Hepatocyte (in vitro differentiated cells): ENCODE results near the gene SBNO2. TPM values are rescaled to one million over a fixed set of nuclear protein-coding genes. Genes with fewer than 3 reads are reported as not detected.
A peak's percentile ranks its signal among the peaks of the same experiment; 100 is the strongest.

ENCODE experiments used
- DNase-seq: peaks from one replicate; pipeline ENCODE4 v3.0.0-alpha.2; 2016; ENCODE audit warnings: low spot score
- H2AFZ ChIP-seq: fragments of 200-600 bp; sonication (generic); 2 replicates; pipeline ENCODE4 v1.6.0; 2016; ENCODE audit warnings: antibody characterized with exemption, mild to moderate bottlenecking
- H3K27ac ChIP-seq: fragments of 200-600 bp; sonication (generic); 2 replicates; pipeline ENCODE4 v1.5.1; 2016; ENCODE audit warnings: mild to moderate bottlenecking
- H3K27me3 ChIP-seq: fragments of 200-600 bp; sonication (generic); 2 replicates; pipeline ENCODE4 v1.6.1; 2016
- H3K36me3 ChIP-seq: fragments of 200-600 bp; sonication (generic); replicated peaks from 2 replicates; pipeline ENCODE4 v1.5.1; 2016; ENCODE audit warnings: low read depth; ENCODE audit not compliant: insufficient read depth
- H3K4me1 ChIP-seq: fragments of 200-600 bp; sonication (generic); 2 replicates; pipeline ENCODE4 v1.5.1; 2016; ENCODE audit warnings: mild to moderate bottlenecking, moderate library complexity; ENCODE audit not compliant: insufficient read depth
- H3K4me2 ChIP-seq: fragments of 200-600 bp; sonication (generic); 2 replicates; pipeline ENCODE4 v1.6.0; 2016
- H3K4me3 ChIP-seq: fragments of 200-600 bp; sonication (generic); 2 replicates; pipeline ENCODE4 v1.5.1; 2016; ENCODE audit warnings: mild to moderate bottlenecking
- H3K79me2 ChIP-seq: fragments of 200-600 bp; sonication (generic); 2 replicates; pipeline ENCODE4 v1.6.0; 2017; ENCODE audit warnings: mild to moderate bottlenecking
- H3K9me2 ChIP-seq: fragments of 200-600 bp; sonication (generic); replicated peaks from 2 replicates; pipeline ENCODE4 v1.6.0; 2017; ENCODE audit warnings: mild to moderate bottlenecking; ENCODE audit not compliant: insufficient read depth
- H3K9me3 ChIP-seq: fragments of 200-600 bp; sonication (generic); 2 replicates; pipeline ENCODE4 v1.5.1; 2016; ENCODE audit warnings: low read depth, mild to moderate bottlenecking
- H4K20me1 ChIP-seq: fragments of 200-600 bp; sonication (generic); 2 replicates; pipeline ENCODE4 v1.6.0; 2016; ENCODE audit warnings: mild to moderate bottlenecking; ENCODE audit not compliant: insufficient read depth, poor library complexity, severe bottlenecking
- EZH2 ChIP-seq: fragments of 200-600 bp; sonication (generic); IDR thresholded peaks from 2 replicates; pipeline ENCODE4 v1.6.1; 2016; ENCODE audit warnings: antibody characterized with exemption, mild to moderate bottlenecking, borderline replicate concordance
- EZH2phosphoT487 ChIP-seq: fragments of 200-600 bp; sonication (generic); IDR thresholded peaks from one replicate; pipeline ENCODE4 v1.6.1; 2018; ENCODE audit warnings: antibody characterized with exemption, mild to moderate bottlenecking, low read depth, moderate library complexity; ENCODE audit not compliant: unreplicated experiment, severe bottlenecking
- WGBS: methylation state at CpG from one replicate; pipeline ENCODE4 v1.1.6; 2016; ENCODE audit warnings: low lambda C conversion rate; ENCODE audit errors: missing lambda C conversion rate; 5-methylcytosine and 5-hydroxymethylcytosine counted together
- polyA plus RNA-seq: library from polyadenylated mRNA; unstranded; fragments of >200 nt; fragmentation: Nextera tagmentation; extraction: Ambion mirVana; gene quantifications from 2 replicates; pipeline ENCODE4 v1.2.1, GENCODE V29; 2016
- total RNA-seq: library from RNA; depleted of rRNA; stranded (reverse); fragments of >200 nt; gene quantifications from 2 replicates; pipeline ENCODE4 v1.2.3, GENCODE V29; 2014
- TF ChIP-seq, protein P1 (sequence below): fragments of 200-600 bp; sonication (generic); IDR thresholded peaks from 2 replicates; pipeline ENCODE4 v1.5.1; 2016; ENCODE audit warnings: antibody characterized with exemption, mild to moderate bottlenecking; ENCODE audit not compliant: poor library complexity

Gene SBNO2
- total and polyA plus RNA-seq, 2 experiments from 2014 or later, result 12.7 to 15.6 TPM

DNA sequence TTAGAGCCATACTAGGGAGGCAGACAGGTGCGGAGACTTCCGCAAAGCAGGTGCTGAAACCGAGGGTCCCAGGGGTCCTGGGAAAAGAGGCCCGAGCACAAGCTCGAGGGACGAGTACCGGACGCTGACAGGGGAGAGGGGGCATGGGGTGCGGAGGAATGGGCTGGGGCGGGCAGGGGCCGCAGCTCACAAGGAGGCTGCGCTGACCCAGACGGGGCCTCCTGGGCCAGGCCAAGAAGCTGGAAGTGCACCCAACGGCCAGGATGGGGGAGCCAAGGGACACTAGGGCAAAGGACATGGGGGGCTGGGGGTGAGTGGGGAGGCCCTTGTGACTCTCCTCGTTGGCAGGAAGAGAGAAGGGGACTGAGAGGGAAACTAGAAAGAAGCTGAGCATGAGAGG, 80.7 kb downstream of the SBNO2 start:
- Histone ChIP-seq H3K27ac (no peak overlapping the region), H3K4me2 (peak overlapping the region; percentile 99), H3K9me2 (no peaks in the 10 kb centered on the region), H3K4me1 (peaks cover 16% of the 10 kb centered on the region), H3K9me3 (no peaks in the 10 kb centered on the region), H3K4me3 (no peak overlapping the region), H2AFZ (no peak overlapping the region), H3K79me2 (peaks cover 34% of the 10 kb centered on the region), H3K27me3 (no peaks in the 10 kb centered on the region), H3K36me3 (no peaks in the 10 kb centered on the region), H4K20me1 (peaks cover 12% of the 10 kb centered on the region)
- TF ChIP-seq EZH2phosphoT487 (no peak), EZH2 (no peak)
- TF ChIP-seq, protein P1, sequence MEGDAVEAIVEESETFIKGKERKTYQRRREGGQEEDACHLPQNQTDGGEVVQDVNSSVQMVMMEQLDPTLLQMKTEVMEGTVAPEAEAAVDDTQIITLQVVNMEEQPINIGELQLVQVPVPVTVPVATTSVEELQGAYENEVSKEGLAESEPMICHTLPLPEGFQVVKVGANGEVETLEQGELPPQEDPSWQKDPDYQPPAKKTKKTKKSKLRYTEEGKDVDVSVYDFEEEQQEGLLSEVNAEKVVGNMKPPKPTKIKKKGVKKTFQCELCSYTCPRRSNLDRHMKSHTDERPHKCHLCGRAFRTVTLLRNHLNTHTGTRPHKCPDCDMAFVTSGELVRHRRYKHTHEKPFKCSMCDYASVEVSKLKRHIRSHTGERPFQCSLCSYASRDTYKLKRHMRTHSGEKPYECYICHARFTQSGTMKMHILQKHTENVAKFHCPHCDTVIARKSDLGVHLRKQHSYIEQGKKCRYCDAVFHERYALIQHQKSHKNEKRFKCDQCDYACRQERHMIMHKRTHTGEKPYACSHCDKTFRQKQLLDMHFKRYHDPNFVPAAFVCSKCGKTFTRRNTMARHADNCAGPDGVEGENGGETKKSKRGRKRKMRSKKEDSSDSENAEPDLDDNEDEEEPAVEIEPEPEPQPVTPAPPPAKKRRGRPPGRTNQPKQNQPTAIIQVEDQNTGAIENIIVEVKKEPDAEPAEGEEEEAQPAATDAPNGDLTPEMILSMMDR, result no peak
- 91% methylated on average over 13 of the region's 15 CpGs for WGBS
- no peak for DNase-seq

DNA sequence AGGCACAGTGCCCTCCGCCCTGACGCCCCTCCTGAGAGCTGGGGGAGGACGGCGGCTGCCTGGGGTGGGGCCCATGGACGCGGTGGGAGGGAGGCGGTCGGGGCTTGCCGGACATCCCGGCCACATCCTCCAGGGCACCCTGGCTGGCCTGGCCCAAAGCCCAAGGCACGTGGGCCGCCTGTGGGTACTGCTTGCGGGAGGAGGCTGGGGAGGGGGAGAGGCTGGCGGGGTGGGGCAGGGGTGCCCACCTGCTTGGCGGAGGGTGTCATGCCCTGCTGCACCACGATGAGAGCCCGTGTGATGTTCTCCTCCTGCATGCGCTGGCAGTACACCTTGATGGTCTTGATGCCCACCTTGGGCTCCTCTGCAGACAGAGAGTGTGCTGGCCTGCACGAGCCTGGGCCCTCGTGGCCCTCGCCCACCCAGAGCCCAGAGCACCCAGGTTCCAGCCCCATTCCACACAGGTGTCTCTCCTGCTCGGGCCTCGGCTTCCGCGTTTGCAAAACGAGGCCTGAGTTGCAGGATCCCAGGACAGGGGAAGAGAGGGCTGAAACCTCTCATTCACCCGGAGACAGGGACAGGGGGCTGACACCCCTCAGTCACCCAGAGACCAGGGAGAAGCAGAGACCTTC, 82.4 kb downstream of the SBNO2 start:
- no peak overlapping the region for H2AFZ ChIP-seq
- H3K79me2 ChIP-seq, result peaks cover 34% of the 10 kb centered on the region
- no peak overlapping the region for H3K4me2 ChIP-seq
- TF ChIP-seq EZH2 (no peak), EZH2phosphoT487 (no peak)
- TF ChIP-seq, protein P1, result no peak
- peaks cover 12% of the 10 kb centered on the region for H4K20me1 ChIP-seq
- WGBS, result 97% methylated on average over 20 of the region's 27 CpGs
- no peak for DNase-seq
- H3K9me3 ChIP-seq, result no peaks in the 10 kb centered on the region
- no peaks in the 10 kb centered on the region for H3K27me3 ChIP-seq
- H3K4me1 ChIP-seq, result peaks cover 9% of the 10 kb centered on the region
- no peaks in the 10 kb centered on the region for H3K36me3 ChIP-seq
- H3K27ac ChIP-seq, result no peak overlapping the region
- no peaks in the 10 kb centered on the region for H3K9me2 ChIP-seq
- H3K4me3 ChIP-seq, result no peak overlapping the region

DNA sequence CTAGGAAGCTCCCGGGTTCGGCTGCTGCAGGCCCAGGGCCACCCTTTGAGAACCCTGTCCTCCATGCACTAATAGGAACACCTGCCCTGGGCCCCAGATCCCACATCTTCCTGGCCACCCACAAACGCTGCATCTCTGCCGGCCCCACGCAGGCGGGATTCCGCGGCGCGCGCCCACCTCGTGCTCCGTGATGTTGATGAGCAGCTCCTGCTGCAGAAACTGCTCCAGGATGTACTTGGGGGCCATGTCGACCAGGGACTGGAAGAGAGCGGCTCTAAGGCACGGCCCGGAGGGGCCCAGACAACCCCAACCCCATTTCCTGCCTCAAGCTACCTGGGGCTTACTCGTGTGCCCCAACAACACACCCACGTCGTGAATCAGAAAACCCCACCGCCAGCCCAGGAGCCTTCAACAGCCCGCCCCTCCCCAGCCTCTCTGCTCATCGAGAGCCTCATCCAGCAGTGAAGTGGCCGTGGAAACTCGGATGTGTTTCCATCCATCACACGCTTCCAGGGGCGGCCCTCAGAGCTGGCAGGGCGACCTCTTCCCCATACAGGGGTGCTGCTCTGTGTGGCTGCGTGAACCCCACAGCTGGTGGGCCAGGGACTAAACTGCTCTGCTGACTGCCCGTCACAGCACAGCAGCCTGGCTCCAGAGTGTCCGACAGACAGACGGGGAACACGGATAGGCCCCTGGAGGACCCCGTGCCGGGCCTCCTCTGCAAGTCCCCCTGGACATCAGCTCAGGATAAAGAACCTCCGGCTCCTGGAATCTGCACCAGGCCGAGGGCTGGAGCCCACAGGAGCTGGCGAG, 83.1 kb downstream of the SBNO2 start:
- no peak overlapping the region for H3K4me2 ChIP-seq
- no peaks in the 10 kb centered on the region for H3K9me3 ChIP-seq
- no peak for DNase-seq
- TF ChIP-seq EZH2, result no peak
- TF ChIP-seq, protein P1, result no peak
- TF ChIP-seq EZH2phosphoT487, result no peak
- no peak overlapping the region for H3K27ac ChIP-seq
- H3K4me3 ChIP-seq, result no peak overlapping the region
- H3K4me1 ChIP-seq, result peaks cover 9% of the 10 kb centered on the region
- H3K9me2 ChIP-seq, result no peaks in the 10 kb centered on the region
- WGBS, result 97% methylated on average over 32 of the region's 38 CpGs
- peaks cover 12% of the 10 kb centered on the region for H4K20me1 ChIP-seq
- no peak overlapping the region for H2AFZ ChIP-seq
- H3K36me3 ChIP-seq, result no peaks in the 10 kb centered on the region
- peaks cover 34% of the 10 kb centered on the region for H3K79me2 ChIP-seq
- no peaks in the 10 kb centered on the region for H3K27me3 ChIP-seq
